ENCODE data around the gene FLVCR2.

The FLVCR2 gene

GRCh38 chr14:75630695-75631452 is 52.5 kb downstream of the FLVCR2 start:
- DNase-seq (ENCODE audit: low read depth in 2 of 2) = no peak

- no peak for DNase-seq (ENCODE audit: low read depth in 2 of 2)
Observed at GRCh38 chr14:75631453-75631831, 53.0 kb downstream of the FLVCR2 start.

GRCh38 chr14:75634848-75635247 is 56.4 kb downstream of the FLVCR2 start:
- DNase-seq (ENCODE audit: low read depth in 2 of 2) = no peak

- no peak for DNase-seq (ENCODE audit: low read depth in 2 of 2)
Observed at GRCh38 chr14:75636100-75636692, 57.8 kb downstream of the FLVCR2 start.

- DNase-seq (ENCODE audit: low read depth in 2 of 2) = no peak
Observed at GRCh38 chr14:75640876-75641275, 62.5 kb downstream of the FLVCR2 start.

- no peak for DNase-seq (ENCODE audit: low read depth in 2 of 2)
Observed at GRCh38 chr14:75643985-75644384, 65.6 kb downstream of the FLVCR2 start.

- no peak for DNase-seq (ENCODE audit: low read depth in 2 of 2)
Observed at GRCh38 chr14:75645056-75645455, 66.6 kb downstream of the FLVCR2 start.

- DNase-seq (ENCODE audit: low read depth in 2 of 2) = no peak
Observed at GRCh38 chr14:75646762-75647161, 68.3 kb downstream of the FLVCR2 start.

GRCh38 chr14:75647640-75648039 is 69.2 kb downstream of the FLVCR2 start:
- no peak for DNase-seq (ENCODE audit: low read depth in 2 of 2)

- DNase-seq (ENCODE audit: low read depth in 2 of 2) = peak; percentile 23 to 36
Observed at GRCh38 chr14:75648066-75648838, 69.8 kb downstream of the FLVCR2 start.

GRCh38 chr14:75649337-75649736 is 70.9 kb downstream of the FLVCR2 start:
- no peak for DNase-seq (ENCODE audit: low read depth in 2 of 2)

- DNase-seq (ENCODE audit: low read depth in 2 of 2) = no peak
Observed at GRCh38 chr14:75649773-75650172, 71.4 kb downstream of the FLVCR2 start.

- no peak for DNase-seq (ENCODE audit: low read depth in 2 of 2)
Observed at GRCh38 chr14:75650253-75651058, 72.0 kb downstream of the FLVCR2 start.

GRCh38 chr14:75653563-75653962 is 75.1 kb downstream of the FLVCR2 start:
- no peak for DNase-seq (ENCODE audit: low read depth in 2 of 2)

GRCh38 chr14:75654127-75654732 is 75.8 kb downstream of the FLVCR2 start:
- peak; percentile 20 to 28 for DNase-seq (ENCODE audit: low read depth in 2 of 2)

- DNase-seq (ENCODE audit: low read depth in 2 of 2) = no peak
Observed at GRCh38 chr14:75655235-75655634, 76.8 kb downstream of the FLVCR2 start.

- DNase-seq (ENCODE audit: low read depth in 2 of 2) = no peak
Observed at GRCh38 chr14:75657331-75657730, 78.9 kb downstream of the FLVCR2 start.

GRCh38 chr14:75658957-75659356 is 80.5 kb downstream of the FLVCR2 start:
- DNase-seq (ENCODE audit: low read depth in 2 of 2) = no peak

GRCh38 chr14:75660238-75660629 is 81.8 kb downstream of the FLVCR2 start:
- DNase-seq (ENCODE audit: low read depth in 2 of 2) = no peak

- DNase-seq (ENCODE audit: low read depth in 2 of 2) = peak; percentile 97
Observed at GRCh38 chr14:75660630-75661498, 82.4 kb downstream of the FLVCR2 start, which contains the start of the genes ERG28 and TTLL5. TSS of gene ERG28 (minus strand) at chr14:75660876. CDS start at chr14:75657502, 3,374 bp downstream. TSS of gene TTLL5 (plus strand) at chr14:75661246. CDS start at chr14:75663150, 1,904 bp downstream.
